Breast epithelium (tissue), 3 donors: Measurements from ENCODE around the gene GRHL3.

Experiments
- CTCF ChIP-seq, 3 donors: fragments of 450-650 bp; IDR thresholded peaks; one replicate each; pipeline ENCODE4 v1.5.1; 2016 to 2017; ENCODE audit warnings: antibody characterized with exemption in 3 of 3, mild to moderate bottlenecking in 3 of 3, moderate library complexity in 3 of 3
- POLR2AphosphoS5 ChIP-seq, 3 donors: sonication (generic); formaldehyde crosslinking; IDR thresholded peaks; one replicate each; pipeline ENCODE4 v1.6.1; 2017; ENCODE audit warnings: antibody characterized with exemption in 3 of 3

DNA sequence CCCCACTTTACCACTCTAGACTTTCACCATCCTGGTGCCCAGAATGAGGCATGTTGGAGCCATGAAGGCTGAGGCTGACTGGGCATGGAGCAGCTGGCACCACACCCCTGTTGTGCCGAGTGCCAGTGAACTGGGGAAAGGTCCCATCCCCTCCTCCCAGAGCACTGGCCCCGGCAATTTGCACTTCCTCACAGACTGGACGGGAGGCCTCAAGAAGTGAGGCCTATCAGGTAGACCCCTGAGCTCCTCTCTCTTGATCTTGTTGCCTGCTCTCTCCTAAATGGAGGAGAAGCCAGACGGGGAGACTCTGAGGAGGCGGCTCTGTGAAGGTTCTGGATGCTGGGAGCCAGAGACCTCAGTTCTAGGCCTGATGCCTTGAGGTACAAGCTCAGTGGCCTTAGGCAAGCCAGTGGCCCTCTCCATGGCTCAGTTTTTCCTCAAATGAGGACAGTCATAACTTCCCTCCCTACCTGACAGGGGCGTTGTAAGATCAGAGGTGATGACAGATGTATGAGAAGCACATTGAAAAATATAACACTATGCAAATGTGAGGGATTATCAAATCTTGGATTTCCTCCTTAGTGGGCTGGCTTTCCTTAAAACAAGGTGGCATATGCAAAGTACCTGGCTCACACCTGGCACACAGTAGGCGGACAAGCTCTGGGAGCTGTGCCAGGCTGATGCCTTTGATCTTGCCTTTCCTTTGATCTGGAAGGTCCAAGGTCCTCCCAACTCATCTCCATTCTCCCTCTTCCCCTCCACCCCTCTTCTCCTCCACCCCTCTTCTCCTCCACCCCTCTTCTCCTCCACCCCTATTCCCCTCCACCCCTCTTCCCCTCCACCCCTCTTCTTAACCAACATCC, 6.7 kb downstream of the GRHL3 start:
- TF ChIP-seq POLR2AphosphoS5 (IDR thresholded peaks at IDR 0.05) (no peak), CTCF (IDR thresholded peaks at IDR 0.05) (no peak)
